T-helper 2 cell treated with Interferon-gamma antibody and Interleukin-4, amounts not matched to agents 5 μg/mL and 100 μg/mL, for 36 hours (primary cell): ENCODE data around the gene RFLNA.

Experiments
- DNase-seq: peaks from one replicate; pipeline ENCODE4 v3.0.0; 2021; ENCODE audit warnings: low spot score
- H3K27ac Mint-ChIP-seq: one replicate; pipeline ENCODE4 v1.8.0; 2021; ENCODE audit warnings: mild to moderate bottlenecking, mixed read lengths
- H3K27me3 Mint-ChIP-seq: one replicate; pipeline ENCODE4 v1.8.0; 2021; ENCODE audit warnings: low read depth, mixed read lengths
- H3K36me3 Mint-ChIP-seq: one replicate; pipeline ENCODE4 v1.8.0; 2021; ENCODE audit warnings: low read depth, mixed read lengths
- H3K4me1 Mint-ChIP-seq: one replicate; pipeline ENCODE4 v1.8.0; 2021; ENCODE audit warnings: low read depth, mixed read lengths
- H3K4me3 Mint-ChIP-seq: one replicate; pipeline ENCODE4 v1.8.0; 2022; ENCODE audit warnings: mild to moderate bottlenecking, moderate library complexity, mixed read lengths
- H3K9me3 Mint-ChIP-seq: one replicate; pipeline ENCODE4 v1.8.0; 2021; ENCODE audit warnings: mixed read lengths

RFLNA gene

GRCh38 chr12:124276337-124276736 lies 18.6 kb upstream of the RFLNA start:
- H3K36me3 Mint-ChIP-seq, result no peaks in the 10 kb centered on the region
- peaks cover 2% of the 10 kb centered on the region for H3K4me1 Mint-ChIP-seq
- no peak overlapping the region for H3K27ac Mint-ChIP-seq
- H3K4me3 Mint-ChIP-seq, result no peak overlapping the region
- DNase-seq, result no peak
- peaks cover 6% of the 10 kb centered on the region for H3K27me3 Mint-ChIP-seq
- no peaks in the 10 kb centered on the region for H3K9me3 Mint-ChIP-seq

DNA sequence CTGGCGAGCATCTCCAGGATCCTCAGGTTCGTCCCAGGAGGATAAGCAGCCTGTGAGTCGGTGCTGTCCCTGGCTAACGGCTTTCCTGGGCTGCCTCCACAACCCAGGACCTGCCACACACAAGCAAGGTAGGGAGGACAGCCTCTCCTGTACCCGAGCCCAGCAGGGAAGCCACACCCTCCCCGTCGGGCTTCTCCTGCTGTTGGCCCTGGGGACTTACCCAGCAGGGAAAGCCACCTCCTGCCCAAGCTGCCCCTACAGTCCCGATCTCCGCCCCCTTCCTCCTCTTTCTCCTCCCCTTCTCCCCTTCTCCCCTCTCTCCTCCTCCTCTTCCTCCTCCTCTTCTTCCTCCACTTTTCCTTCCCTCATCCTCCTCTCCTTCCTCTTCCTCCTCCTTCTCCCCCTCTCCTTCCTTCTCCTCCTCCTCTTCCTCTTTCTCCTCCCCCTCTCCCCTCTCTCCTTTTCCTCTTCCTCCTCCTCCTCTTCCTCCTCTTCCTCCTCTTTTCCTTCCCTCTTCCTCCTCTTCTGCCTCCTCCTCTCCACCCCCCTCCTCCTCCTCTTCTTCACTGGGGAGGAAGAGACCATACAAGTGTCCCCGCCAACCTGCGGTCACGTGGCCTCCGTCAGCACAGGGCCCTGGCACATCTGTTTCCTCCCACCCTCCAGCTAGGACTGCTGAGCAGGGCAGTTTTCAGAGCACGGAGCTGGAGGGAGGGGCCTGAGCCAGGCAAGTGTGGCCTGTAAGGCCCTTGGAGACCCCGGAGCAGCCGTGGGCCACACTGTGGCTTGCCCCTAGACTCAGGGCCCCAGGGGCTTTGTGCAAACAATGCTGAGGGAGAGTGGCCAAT lies 17.3 kb upstream of the RFLNA start:
- peaks cover 2% of the 10 kb centered on the region for H3K4me1 Mint-ChIP-seq
- DNase-seq, result no peak
- H3K27me3 Mint-ChIP-seq, result peaks cover 6% of the 10 kb centered on the region

DNA sequence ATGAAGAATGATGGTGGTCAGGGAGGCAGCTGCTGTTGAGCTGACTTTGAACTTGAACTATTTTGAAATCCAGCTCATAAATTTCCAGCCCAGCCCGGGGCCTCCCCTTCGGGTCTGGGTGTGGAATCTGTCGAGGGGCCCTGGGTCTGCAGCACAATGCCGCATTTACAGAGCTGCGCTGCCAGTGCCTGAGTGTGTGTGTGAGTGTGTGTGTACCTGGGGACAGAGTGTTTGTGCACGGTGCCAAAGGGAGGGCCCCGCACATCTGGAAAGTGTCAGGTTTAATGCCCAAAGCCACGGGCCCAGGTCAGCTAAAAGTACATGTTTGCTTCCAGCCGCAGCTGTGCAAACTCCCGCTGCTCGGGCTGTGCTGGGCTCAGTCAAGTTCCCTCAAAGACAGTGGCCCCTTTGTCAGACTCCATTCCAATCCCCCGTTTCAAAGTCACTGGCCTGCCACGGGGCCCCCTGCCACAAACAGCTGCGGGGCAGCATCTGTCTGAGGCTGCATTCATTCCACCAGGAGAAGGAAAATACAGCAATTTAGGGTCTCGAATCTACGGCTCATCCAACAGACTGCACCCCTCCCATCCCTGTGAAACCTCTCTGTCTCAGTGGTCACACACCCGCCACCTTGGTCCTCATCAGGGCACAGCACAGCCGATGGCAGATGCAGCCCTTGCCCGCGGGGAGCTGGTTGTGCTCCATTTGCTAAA lies 16.3 kb upstream of the RFLNA start:
- Mint-ChIP-seq H3K27ac (no peak overlapping the region), H3K9me3 (no peaks in the 10 kb centered on the region), H3K27me3 (peaks cover 10% of the 10 kb centered on the region), H3K36me3 (no peaks in the 10 kb centered on the region), H3K4me3 (no peak overlapping the region), H3K4me1 (peaks cover under 1% of the 10 kb centered on the region)
- no peak for DNase-seq

More for the DNA sequence above, 17.3 kb upstream of the RFLNA start:
- H3K4me3 Mint-ChIP-seq, result no peak overlapping the region
- H3K36me3 Mint-ChIP-seq, result no peaks in the 10 kb centered on the region
- H3K27ac Mint-ChIP-seq, result no peak overlapping the region
- no peaks in the 10 kb centered on the region for H3K9me3 Mint-ChIP-seq

DNA sequence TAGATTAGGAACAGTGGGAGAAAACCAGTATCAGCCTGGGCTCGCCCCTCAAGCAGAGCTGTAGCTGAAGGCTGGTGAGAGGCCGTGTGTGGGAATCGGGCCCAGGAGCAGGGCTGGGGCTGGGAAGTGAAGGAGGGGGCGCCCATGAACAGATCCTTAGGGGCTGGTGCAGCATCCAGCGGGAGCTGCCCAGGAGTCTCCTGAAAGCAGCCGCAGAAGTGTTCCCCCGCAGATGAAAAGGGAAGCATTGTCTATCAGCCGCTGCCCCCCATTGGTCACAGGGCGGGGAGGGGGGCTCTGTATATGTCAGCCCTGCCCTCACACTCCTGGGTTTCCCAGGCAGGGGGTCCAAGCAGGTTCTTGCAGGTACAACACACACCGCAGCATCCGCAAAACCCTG lies 15.6 kb upstream of the RFLNA start:
- DNase-seq, result no peak
- Mint-ChIP-seq H3K36me3 (no peaks in the 10 kb centered on the region), H3K4me1 (no peaks in the 10 kb centered on the region), H3K4me3 (no peak overlapping the region), H3K27me3 (peaks cover 13% of the 10 kb centered on the region), H3K27ac (no peak overlapping the region), H3K9me3 (peaks cover 3% of the 10 kb centered on the region)

- Mint-ChIP-seq H3K36me3 (no peaks in the 10 kb centered on the region), H3K4me3 (no peak overlapping the region), H3K27me3 (peaks cover 13% of the 10 kb centered on the region), H3K27ac (no peak overlapping the region), H3K4me1 (no peaks in the 10 kb centered on the region), H3K9me3 (peaks cover 8% of the 10 kb centered on the region)
- DNase-seq, result no peak
These were observed 15.0 kb upstream of the RFLNA start for GRCh38 chr12:124279846-124280360.

DNA sequence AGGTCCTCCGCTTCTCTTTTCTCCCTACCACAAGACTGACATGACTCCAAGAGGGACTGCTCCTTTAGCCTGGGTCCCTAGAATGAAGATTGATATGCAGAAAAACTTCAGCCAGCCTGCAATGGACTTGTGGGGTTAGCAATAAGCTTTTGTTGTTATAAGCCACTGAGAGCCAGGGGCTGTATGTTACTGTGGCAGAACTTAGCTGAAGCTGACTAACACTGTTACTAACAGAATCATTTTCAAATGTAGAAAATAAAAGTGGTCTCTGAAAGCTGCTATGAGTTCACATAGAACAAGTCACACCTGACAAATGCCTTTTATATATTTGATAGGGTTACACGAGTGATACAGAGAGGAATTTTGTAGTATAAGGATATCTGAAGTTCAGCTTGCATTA lies 13.6 kb upstream of the RFLNA start:
- H3K36me3 Mint-ChIP-seq, result no peaks in the 10 kb centered on the region
- H3K9me3 Mint-ChIP-seq, result peaks cover 18% of the 10 kb centered on the region
- no peak for DNase-seq

DNA sequence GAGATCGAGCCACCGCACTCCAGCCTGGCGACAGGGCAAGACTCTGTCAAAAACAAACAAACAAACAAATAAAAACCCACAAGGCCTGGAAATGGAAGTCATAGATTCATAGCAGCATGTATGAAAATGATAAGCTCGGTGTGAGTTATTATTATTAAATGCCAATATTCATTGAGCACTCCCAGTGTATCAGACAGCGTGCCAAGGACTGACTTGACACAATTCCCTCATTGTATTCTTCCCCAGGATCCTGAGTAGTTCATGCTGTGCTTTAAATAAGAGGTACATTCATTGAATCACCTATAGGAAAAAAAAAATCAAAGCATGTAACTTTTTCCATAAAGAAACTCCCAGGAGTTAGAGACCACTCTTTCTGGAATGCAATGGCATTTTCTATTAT lies 12.6 kb upstream of the RFLNA start:
- H3K4me1 Mint-ChIP-seq, result no peaks in the 10 kb centered on the region
- peaks cover 16% of the 10 kb centered on the region for H3K27me3 Mint-ChIP-seq
- no peak for DNase-seq
- peaks cover 18% of the 10 kb centered on the region for H3K9me3 Mint-ChIP-seq
- H3K36me3 Mint-ChIP-seq, result no peaks in the 10 kb centered on the region
- no peak overlapping the region for H3K27ac Mint-ChIP-seq
- no peak overlapping the region for H3K4me3 Mint-ChIP-seq

More for the DNA sequence above, 13.6 kb upstream of the RFLNA start:
- Mint-ChIP-seq H3K27ac (no peak overlapping the region), H3K4me1 (no peaks in the 10 kb centered on the region), H3K27me3 (peaks cover 16% of the 10 kb centered on the region), H3K4me3 (no peak overlapping the region)

DNA sequence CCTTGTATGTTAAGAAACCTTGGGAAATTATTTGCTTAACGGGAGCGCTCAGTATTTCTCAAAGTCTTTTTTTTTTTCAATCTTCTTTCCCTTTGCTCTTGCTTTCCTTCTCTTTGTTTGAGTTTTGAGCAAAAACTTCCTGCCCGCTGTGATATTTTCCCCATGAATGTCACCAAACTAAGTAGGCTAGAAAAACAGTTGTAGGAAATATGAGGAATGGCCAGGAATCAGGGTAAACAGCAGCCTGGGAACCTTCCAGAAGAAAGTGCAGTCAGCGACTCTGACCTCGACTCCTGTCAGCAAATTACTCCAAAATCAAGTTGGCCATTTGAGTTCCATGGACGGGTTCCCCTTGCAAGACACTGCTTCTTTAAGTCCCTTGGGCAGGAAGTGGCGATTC lies 11.6 kb upstream of the RFLNA start:
- no peak for DNase-seq
- Mint-ChIP-seq H3K9me3 (peaks cover 18% of the 10 kb centered on the region), H3K27ac (no peak overlapping the region), H3K4me1 (no peaks in the 10 kb centered on the region), H3K27me3 (peaks cover 16% of the 10 kb centered on the region), H3K36me3 (no peaks in the 10 kb centered on the region), H3K4me3 (no peak overlapping the region)

GRCh38 chr12:124284368-124284767 lies 10.5 kb upstream of the RFLNA start:
- Mint-ChIP-seq H3K27me3 (peaks cover 9% of the 10 kb centered on the region), H3K4me3 (no peak overlapping the region), H3K36me3 (no peaks in the 10 kb centered on the region), H3K27ac (no peak overlapping the region), H3K4me1 (no peaks in the 10 kb centered on the region), H3K9me3 (peaks cover 18% of the 10 kb centered on the region)
- DNase-seq, result no peak

DNA sequence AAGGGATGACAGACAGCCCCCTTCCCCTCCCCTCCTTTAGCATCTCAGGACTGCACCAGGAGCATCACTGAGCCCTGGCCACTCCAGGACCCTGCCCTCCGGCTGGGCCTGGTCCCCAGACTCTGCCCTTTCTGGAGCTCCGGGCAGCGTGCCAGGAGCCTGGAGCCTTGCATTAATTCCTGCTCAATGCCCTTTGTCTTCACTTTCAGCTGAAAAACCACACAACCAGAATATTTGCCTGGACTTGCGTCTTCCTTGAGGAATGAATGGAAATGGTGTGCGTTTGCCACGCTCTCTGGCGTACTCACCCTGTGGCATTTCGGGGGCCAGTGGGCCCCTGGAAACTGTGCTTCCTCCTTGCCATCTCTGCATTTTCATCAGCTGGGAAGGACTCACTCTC lies 8.5 kb upstream of the RFLNA start:
- no peaks in the 10 kb centered on the region for H3K36me3 Mint-ChIP-seq
- peaks cover 18% of the 10 kb centered on the region for H3K9me3 Mint-ChIP-seq
- peaks cover 9% of the 10 kb centered on the region for H3K27me3 Mint-ChIP-seq
- H3K4me3 Mint-ChIP-seq, result no peak overlapping the region
- DNase-seq, result no peak
- no peaks in the 10 kb centered on the region for H3K4me1 Mint-ChIP-seq
- no peak overlapping the region for H3K27ac Mint-ChIP-seq

DNA sequence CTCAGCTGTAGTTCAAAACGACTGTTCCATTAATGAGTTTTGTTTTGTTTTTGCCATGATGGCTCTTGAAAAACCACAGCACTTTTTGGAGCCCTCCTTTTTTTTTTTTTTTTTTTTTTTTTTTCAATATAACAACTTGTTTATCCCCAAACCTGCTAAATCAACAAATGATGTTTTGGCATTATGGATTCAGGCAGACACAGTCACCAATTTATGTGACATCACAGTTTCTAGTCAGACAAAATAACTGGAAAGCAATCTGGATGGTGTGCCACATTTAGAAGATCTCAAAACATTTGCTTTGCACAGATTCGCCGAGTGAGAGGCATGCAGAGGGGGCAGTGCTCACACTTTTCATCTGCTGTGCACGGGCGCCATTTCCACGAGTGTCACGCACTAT lies 7.9 kb upstream of the RFLNA start:
- H3K4me3 Mint-ChIP-seq, result no peak overlapping the region
- H3K27ac Mint-ChIP-seq, result no peak overlapping the region
- H3K27me3 Mint-ChIP-seq, result peaks cover 9% of the 10 kb centered on the region
- DNase-seq, result no peak
- no peaks in the 10 kb centered on the region for H3K36me3 Mint-ChIP-seq
- peaks cover 18% of the 10 kb centered on the region for H3K9me3 Mint-ChIP-seq
- no peaks in the 10 kb centered on the region for H3K4me1 Mint-ChIP-seq

GRCh38 chr12:124289634-124290600 lies 5.0 kb upstream of the RFLNA start:
- no peak for DNase-seq
- H3K27me3 Mint-ChIP-seq, result peaks cover 15% of the 10 kb centered on the region
- H3K4me3 Mint-ChIP-seq, result no peak overlapping the region
- no peak overlapping the region for H3K27ac Mint-ChIP-seq
- no peaks in the 10 kb centered on the region for H3K36me3 Mint-ChIP-seq
- H3K9me3 Mint-ChIP-seq, result peaks cover 10% of the 10 kb centered on the region
- H3K4me1 Mint-ChIP-seq, result no peaks in the 10 kb centered on the region

- H3K4me3 Mint-ChIP-seq, result no peak overlapping the region
- DNase-seq, result no peak
- no peaks in the 10 kb centered on the region for H3K9me3 Mint-ChIP-seq
- H3K27ac Mint-ChIP-seq, result no peak overlapping the region
- H3K4me1 Mint-ChIP-seq, result no peaks in the 10 kb centered on the region
- peaks cover 26% of the 10 kb centered on the region for H3K27me3 Mint-ChIP-seq
- no peaks in the 10 kb centered on the region for H3K36me3 Mint-ChIP-seq
These were observed 2.5 kb upstream of the RFLNA start for GRCh38 chr12:124292385-124292784.
